ENCODE measurements around the gene TRIM71. TPM values are rescaled to one million over a fixed set of nuclear protein-coding genes. Genes with fewer than 3 reads are reported as not detected.
A peak's percentile ranks its signal among the peaks of the same experiment; 100 is the strongest.

The TRIM71 gene
- total and polyA plus RNA-seq, 8 donors: under 0.01 to 2.8 (median 0.12) TPM; not detected in 3

DNA sequence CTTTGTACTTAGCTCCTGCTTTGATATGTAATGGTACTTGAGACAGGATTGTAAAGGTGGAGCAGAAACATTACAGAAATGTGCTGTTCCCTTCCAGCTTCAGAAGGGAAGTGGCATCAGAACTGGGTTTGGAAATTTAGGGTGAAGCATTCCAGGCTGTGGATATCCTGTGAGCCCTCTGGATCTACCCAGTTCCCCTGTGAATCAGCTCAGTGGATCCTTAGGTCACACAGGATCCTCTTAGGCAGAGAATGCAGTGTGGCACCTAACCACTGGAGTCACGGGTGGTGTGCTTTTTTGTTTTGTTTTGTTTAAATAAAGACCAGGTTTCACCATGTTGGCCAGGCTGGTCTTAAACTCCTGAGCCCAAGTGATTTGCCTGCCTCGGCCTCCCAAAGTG is 66.0 kb downstream of the TRIM71 start:
- intact Hi-C loops (cut with DNase I; ENCODE audit: low total_unique reads): no loop called here
- Histone ChIP-seq H3K36me3 (no peaks in the 10 kb centered on the region), H3K9me3 (no peaks in the 10 kb centered on the region), H3K4me1 (peaks cover 0 to 13% (median 9%) of the 10 kb centered on the region in 4 donors), H3K27ac (peak overlapping the region in 2 of 5 donors; percentile 7 to 67), H3K27me3 (no peaks in the 10 kb centered on the region), H3K4me3 (no peak overlapping the region)
- WGBS, 5 donors: 58 to 94% (median 76%) methylated on average over 2 of the region's 2 CpGs
- TF ChIP-seq, protein P1, sequence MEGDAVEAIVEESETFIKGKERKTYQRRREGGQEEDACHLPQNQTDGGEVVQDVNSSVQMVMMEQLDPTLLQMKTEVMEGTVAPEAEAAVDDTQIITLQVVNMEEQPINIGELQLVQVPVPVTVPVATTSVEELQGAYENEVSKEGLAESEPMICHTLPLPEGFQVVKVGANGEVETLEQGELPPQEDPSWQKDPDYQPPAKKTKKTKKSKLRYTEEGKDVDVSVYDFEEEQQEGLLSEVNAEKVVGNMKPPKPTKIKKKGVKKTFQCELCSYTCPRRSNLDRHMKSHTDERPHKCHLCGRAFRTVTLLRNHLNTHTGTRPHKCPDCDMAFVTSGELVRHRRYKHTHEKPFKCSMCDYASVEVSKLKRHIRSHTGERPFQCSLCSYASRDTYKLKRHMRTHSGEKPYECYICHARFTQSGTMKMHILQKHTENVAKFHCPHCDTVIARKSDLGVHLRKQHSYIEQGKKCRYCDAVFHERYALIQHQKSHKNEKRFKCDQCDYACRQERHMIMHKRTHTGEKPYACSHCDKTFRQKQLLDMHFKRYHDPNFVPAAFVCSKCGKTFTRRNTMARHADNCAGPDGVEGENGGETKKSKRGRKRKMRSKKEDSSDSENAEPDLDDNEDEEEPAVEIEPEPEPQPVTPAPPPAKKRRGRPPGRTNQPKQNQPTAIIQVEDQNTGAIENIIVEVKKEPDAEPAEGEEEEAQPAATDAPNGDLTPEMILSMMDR (IDR thresholded peaks at IDR 0.05): no peak
- no peak for TF ChIP-seq EP300 (IDR thresholded peaks at IDR 0.05)
- no peak for DNase-seq

DNA sequence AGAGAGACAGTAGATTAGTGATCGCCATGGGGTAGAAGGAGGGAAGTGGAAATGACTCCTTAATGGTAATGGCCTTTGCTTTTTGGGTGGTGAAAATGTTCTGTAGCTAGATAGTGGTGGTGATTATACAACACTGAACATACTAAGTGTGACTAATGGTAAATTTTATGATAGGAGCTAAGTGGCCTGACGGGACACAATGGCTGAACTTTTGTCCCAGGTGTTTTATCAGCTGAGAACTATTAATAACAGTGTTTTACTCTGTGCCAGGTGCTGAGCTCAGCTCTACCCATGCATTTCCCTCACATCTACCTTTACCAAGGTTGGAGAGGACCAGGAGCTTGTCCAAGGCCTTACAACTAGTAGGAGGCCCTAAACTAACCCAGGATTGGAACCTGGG is 66.8 kb downstream of the TRIM71 start:
- peaks cover 0 to 13% (median 9%) of the 10 kb centered on the region in 4 donors for H3K4me1 ChIP-seq
- WGBS, 5 donors: 33 to 72% (median 39%) methylated on average over 2 of the region's 2 CpGs
- DNase-seq: peak; percentile 52 to 55
- H3K4me3 ChIP-seq: no peak overlapping the region
- intact Hi-C loops (cut with DNase I; ENCODE audit: low total_unique reads): no loop called here
- no peaks in the 10 kb centered on the region for H3K27me3 ChIP-seq
- TF ChIP-seq, protein P1 (IDR thresholded peaks at IDR 0.05): no peak
- TF ChIP-seq POLR2AphosphoS5 (IDR thresholded peaks at IDR 0.05): peak in 2 of 3 donors; percentile 32 to 58
- TF ChIP-seq EP300 (IDR thresholded peaks at IDR 0.05): no peak
- no peak for TF ChIP-seq POLR2A (IDR thresholded peaks at IDR 0.05)
- H3K9me3 ChIP-seq: no peaks in the 10 kb centered on the region
- H3K36me3 ChIP-seq: no peaks in the 10 kb centered on the region
- peak overlapping the region in 3 of 5 donors; percentile 6 to 77 (median 7) for H3K27ac ChIP-seq

DNA sequence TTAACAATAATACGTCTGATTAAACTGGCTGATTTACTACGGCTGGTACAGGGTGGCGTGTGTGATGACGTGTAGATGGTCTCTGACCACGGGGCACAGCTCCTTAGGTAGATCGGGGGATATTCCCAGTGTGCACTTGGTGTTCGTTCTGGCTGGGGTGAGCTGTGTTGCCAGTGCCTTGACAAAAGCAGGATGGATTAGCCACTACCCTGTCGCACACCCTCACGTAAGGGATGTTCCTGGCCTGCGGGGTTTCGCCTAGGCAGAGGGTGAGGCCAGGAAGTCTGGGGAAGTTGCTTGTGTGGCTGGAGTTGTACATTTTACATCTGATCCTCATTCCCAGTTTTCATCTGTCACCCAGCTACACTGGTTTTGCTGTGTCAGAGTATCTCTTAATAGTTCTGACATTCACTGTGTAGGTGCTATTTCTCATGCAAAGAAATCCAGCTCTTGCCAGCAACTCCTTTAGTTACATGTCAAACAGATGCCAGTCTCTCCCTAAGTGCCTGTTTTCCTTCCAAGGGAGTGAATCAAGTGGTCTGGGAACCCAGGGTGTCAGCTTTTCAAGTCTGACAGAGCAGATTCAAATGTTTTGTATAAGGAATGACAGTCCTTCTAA is 67.6 kb downstream of the TRIM71 start:
- H3K36me3 ChIP-seq: no peaks in the 10 kb centered on the region
- H3K27ac ChIP-seq: peak overlapping the region in 1 of 5 donors; percentile 77
- H3K4me3 ChIP-seq: no peak overlapping the region
- peaks cover 0 to 13% (median 9%) of the 10 kb centered on the region in 4 donors for H3K4me1 ChIP-seq
- H3K9me3 ChIP-seq: no peaks in the 10 kb centered on the region
- no peak for DNase-seq
- no peak for TF ChIP-seq POLR2AphosphoS5 (IDR thresholded peaks at IDR 0.05)
- no peak for TF ChIP-seq EP300 (IDR thresholded peaks at IDR 0.05)
- WGBS, 5 donors: 80 to 86% (median 83%) methylated on average over 11 of the region's 11 CpGs
- intact Hi-C loops (cut with DNase I; ENCODE audit: low total_unique reads): no loop called here
- H3K27me3 ChIP-seq: no peaks in the 10 kb centered on the region

DNA sequence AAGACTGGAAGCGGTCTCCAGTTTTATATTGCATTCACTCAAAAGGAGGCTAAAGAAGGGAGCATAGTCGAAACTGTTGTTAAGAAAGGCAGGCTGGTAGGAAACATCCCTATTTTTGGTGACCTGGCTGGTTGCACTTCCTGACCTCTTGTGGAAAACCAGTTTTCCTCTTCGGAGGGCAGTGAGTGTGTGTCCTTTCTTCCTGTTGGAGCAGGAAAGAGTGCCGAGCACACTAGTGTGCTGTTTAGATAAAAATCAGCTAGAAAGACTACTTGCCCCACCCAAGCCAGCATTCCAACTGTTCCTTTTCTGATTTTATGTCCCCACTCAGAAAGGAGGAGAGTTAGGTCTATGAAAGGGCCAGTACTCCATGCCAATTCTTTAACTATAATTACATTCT is 68.5 kb downstream of the TRIM71 start:
- Histone ChIP-seq H3K4me3 (no peak overlapping the region), H3K27ac (no peak overlapping the region), H3K27me3 (no peaks in the 10 kb centered on the region), H3K36me3 (no peaks in the 10 kb centered on the region), H3K4me1 (peaks cover 0 to 13% (median 9%) of the 10 kb centered on the region in 4 donors), H3K9me3 (no peaks in the 10 kb centered on the region)
- WGBS, 5 donors: 42 to 77% (median 60%) methylated on average over 4 of the region's 4 CpGs
- no peak for DNase-seq
- TF ChIP-seq POLR2AphosphoS5 (IDR thresholded peaks at IDR 0.05) (no peak), POLR2A (IDR thresholded peaks at IDR 0.05) (no peak), EP300 (IDR thresholded peaks at IDR 0.05) (no peak)
- TF ChIP-seq, protein P1 (IDR thresholded peaks at IDR 0.05): no peak
- intact Hi-C loops (cut with DNase I; ENCODE audit: low total_unique reads): no loop called here

DNA sequence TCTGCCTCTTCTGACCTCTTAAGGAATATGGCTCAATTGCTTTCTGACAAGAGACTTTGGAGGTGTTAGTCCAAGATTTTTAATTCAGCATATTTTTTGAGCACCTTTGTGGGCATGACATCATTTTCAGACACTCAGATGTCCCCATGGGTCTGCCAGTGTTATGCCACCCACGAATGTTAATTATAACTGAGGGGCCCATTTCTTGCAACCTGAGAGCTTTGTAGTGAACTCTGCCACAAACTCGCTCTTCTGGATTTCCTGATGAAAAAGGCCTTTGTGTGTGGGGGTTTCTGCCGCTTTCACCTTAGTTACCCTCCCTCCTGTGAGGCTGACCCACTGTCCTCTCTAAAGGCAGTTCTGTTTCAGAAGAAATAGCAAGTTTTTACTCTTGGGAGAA is 69.1 kb downstream of the TRIM71 start:
- Histone ChIP-seq H3K27ac (no peak overlapping the region), H3K9me3 (no peaks in the 10 kb centered on the region), H3K36me3 (no peaks in the 10 kb centered on the region), H3K4me3 (no peak overlapping the region), H3K4me1 (peaks cover 0 to 13% (median 9%) of the 10 kb centered on the region in 4 donors), H3K27me3 (no peaks in the 10 kb centered on the region)
- 72 to 85% (median 75%) methylated on average over 3 of the region's 3 CpGs for WGBS, 5 donors
- intact Hi-C loops (cut with DNase I; ENCODE audit: low total_unique reads): no loop called here
- DNase-seq: no peak
- TF ChIP-seq POLR2AphosphoS5 (IDR thresholded peaks at IDR 0.05) (no peak), EP300 (IDR thresholded peaks at IDR 0.05) (no peak), POLR2A (IDR thresholded peaks at IDR 0.05) (no peak)
- TF ChIP-seq, protein P1 (IDR thresholded peaks at IDR 0.05): no peak
